Measurements from ENCODE around the gene DRC3. TPM values are rescaled to one million over a fixed set of nuclear protein-coding genes. Genes with fewer than 3 reads are reported as not detected.

DRC3 gene
- total and polyA plus RNA-seq, 4 donors, result 0.61 to 1.5 (median 1.1) TPM

GRCh38 chr17:17960500-17961030 lies 12.1 kb upstream of the DRC3 start:
- no peaks in the 10 kb centered on the region for H3K27me3 ChIP-seq (ENCODE audit: control insufficient read depth in 4 of 4, insufficient read depth in 4 of 4, low read length in 3 of 4)
- 84% methylated on average over 5 of the region's 5 CpGs for WGBS
- no peak overlapping the region for H3K9ac ChIP-seq (ENCODE audit: low read depth in 1 of 2, low read length in 2 of 2)
- H3K9me3 ChIP-seq (ENCODE audit: control insufficient read depth in 4 of 4, low read length in 3 of 4), result no peaks in the 10 kb centered on the region
- DNase-seq (ENCODE audit: low spot score), result no peak
- TF ChIP-seq NR2F2 (IDR thresholded peaks at IDR 0.05) (no peak), EGR1 (IDR thresholded peaks at IDR 0.05; ENCODE audit: low read depth in 2 of 2) (no peak), ZBTB33 (IDR thresholded peaks at IDR 0.05) (no peak), SP1 (IDR thresholded peaks at IDR 0.05) (no peak), TAF1 (conservative IDR thresholded peaks at IDR 0.05) (no peak), HNF4G (IDR thresholded peaks at IDR 0.05) (no peak), HNF4A (conservative IDR thresholded peaks at IDR 0.05) (no peak), ATF3 (IDR thresholded peaks at IDR 0.05) (no peak), GABPA (IDR thresholded peaks at IDR 0.05 in 1 of 2, conservative IDR thresholded peaks at IDR 0.05 in 1 of 2) (no peak), FOXA2 (IDR thresholded peaks at IDR 0.05) (no peak), RAD21 (IDR thresholded peaks at IDR 0.05) (no peak), FOXA1 (IDR thresholded peaks at IDR 0.05) (no peak)
- TF ChIP-seq, protein P1, sequence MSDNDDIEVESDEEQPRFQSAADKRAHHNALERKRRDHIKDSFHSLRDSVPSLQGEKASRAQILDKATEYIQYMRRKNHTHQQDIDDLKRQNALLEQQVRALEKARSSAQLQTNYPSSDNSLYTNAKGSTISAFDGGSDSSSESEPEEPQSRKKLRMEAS (IDR thresholded peaks at IDR 0.05), result no peak
- peaks cover 2 to 18% (median 12%) of the 10 kb centered on the region in 4 donors for H3K4me1 ChIP-seq (ENCODE audit: control insufficient read depth in 4 of 4, insufficient read depth in 4 of 4, low read length in 3 of 4)
- H3K27ac ChIP-seq (ENCODE audit: low read depth in 1 of 2, low read length in 2 of 2), result peak overlapping the region in 1 of 2 donors; percentile 43
- no peaks in the 10 kb centered on the region for H3K36me3 ChIP-seq (ENCODE audit: control insufficient read depth in 4 of 4, insufficient read depth in 3 of 4, low read depth in 1 of 4, low read length in 3 of 4)
- H3K4me3 ChIP-seq (ENCODE audit: low read depth in 1 of 3, low read length in 3 of 3), result no peak overlapping the region

DNA sequence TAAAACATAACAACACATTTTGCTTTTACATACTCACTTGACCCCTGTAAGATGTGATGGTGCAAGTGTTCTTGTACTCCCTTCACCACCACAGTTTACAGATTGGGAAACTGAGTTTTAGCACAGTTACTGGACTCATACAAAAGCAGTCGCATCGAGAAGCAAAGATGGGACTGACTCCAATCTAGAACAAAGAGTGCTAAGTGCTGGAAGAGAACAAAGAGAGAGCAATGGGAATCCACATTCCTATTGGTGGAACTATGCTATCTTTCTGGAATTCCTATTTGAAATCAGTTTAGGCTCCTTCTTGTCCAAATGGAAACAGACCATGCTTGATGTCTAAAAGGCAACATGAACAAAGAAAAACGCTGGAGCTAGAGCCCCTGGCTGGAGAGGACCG lies 9.6 kb upstream of the DRC3 start:
- peaks cover 2 to 18% (median 12%) of the 10 kb centered on the region in 4 donors for H3K4me1 ChIP-seq (ENCODE audit: control insufficient read depth in 4 of 4, insufficient read depth in 4 of 4, low read length in 3 of 4)
- no peak for TF ChIP-seq YY1 (IDR thresholded peaks at IDR 0.05)
- no peak for TF ChIP-seq HNF4A (conservative IDR thresholded peaks at IDR 0.05)
- TF ChIP-seq FOXA2 (IDR thresholded peaks at IDR 0.05), result no peak
- no peak for TF ChIP-seq EGR1 (IDR thresholded peaks at IDR 0.05; ENCODE audit: low read depth in 2 of 2)
- TF ChIP-seq CTCF (IDR thresholded peaks at IDR 0.05; ENCODE audit: low read depth, low read length, missing input control), result no peak
- TF ChIP-seq, protein P2, sequence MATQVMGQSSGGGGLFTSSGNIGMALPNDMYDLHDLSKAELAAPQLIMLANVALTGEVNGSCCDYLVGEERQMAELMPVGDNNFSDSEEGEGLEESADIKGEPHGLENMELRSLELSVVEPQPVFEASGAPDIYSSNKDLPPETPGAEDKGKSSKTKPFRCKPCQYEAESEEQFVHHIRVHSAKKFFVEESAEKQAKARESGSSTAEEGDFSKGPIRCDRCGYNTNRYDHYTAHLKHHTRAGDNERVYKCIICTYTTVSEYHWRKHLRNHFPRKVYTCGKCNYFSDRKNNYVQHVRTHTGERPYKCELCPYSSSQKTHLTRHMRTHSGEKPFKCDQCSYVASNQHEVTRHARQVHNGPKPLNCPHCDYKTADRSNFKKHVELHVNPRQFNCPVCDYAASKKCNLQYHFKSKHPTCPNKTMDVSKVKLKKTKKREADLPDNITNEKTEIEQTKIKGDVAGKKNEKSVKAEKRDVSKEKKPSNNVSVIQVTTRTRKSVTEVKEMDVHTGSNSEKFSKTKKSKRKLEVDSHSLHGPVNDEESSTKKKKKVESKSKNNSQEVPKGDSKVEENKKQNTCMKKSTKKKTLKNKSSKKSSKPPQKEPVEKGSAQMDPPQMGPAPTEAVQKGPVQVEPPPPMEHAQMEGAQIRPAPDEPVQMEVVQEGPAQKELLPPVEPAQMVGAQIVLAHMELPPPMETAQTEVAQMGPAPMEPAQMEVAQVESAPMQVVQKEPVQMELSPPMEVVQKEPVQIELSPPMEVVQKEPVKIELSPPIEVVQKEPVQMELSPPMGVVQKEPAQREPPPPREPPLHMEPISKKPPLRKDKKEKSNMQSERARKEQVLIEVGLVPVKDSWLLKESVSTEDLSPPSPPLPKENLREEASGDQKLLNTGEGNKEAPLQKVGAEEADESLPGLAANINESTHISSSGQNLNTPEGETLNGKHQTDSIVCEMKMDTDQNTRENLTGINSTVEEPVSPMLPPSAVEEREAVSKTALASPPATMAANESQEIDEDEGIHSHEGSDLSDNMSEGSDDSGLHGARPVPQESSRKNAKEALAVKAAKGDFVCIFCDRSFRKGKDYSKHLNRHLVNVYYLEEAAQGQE (IDR thresholded peaks at IDR 0.05), result no peak
- no peak for TF ChIP-seq JUND (IDR thresholded peaks at IDR 0.05)
- no peaks in the 10 kb centered on the region for H3K9me3 ChIP-seq (ENCODE audit: control insufficient read depth in 4 of 4, low read length in 3 of 4)
- H3K4me3 ChIP-seq (ENCODE audit: low read depth in 1 of 3, low read length in 3 of 3), result no peak overlapping the region
- DNase-seq (ENCODE audit: low spot score), result no peak
- H3K9ac ChIP-seq (ENCODE audit: low read depth in 1 of 2, low read length in 2 of 2), result no peak overlapping the region
- H3K27ac ChIP-seq (ENCODE audit: low read depth in 1 of 2, low read length in 2 of 2), result no peak overlapping the region
- H3K27me3 ChIP-seq (ENCODE audit: control insufficient read depth in 4 of 4, insufficient read depth in 4 of 4, low read length in 3 of 4), result no peaks in the 10 kb centered on the region
- 90% methylated on average over 4 of the region's 4 CpGs for WGBS
- H3K36me3 ChIP-seq (ENCODE audit: control insufficient read depth in 4 of 4, insufficient read depth in 3 of 4, low read depth in 1 of 4, low read length in 3 of 4), result no peaks in the 10 kb centered on the region
